Prostate gland (tissue), 2 donors: Measurements from ENCODE around the gene RDX. TPM values are rescaled to one million over a fixed set of nuclear protein-coding genes. Genes with fewer than 3 reads are reported as not detected.
"Not testable (repeated sequence)": the region's sequence is repeated elsewhere in the genome, so short reads cannot be mapped to it uniquely, and the experiment has no call there.

Experiments
- DNase-seq: peaks from one replicate; pipeline ENCODE4 v3.0.0-alpha.2; 2019; ENCODE audit warnings: low spot score
- H3K27ac ChIP-seq, 2 donors: fragments of 200-600 bp; sonication (generic); 2 replicates each; pipeline ENCODE4 v1.5.1; 2017 to 2019
- H3K27me3 ChIP-seq: fragments of 200-600 bp; sonication (generic); replicated peaks from 2 replicates; pipeline ENCODE4 v1.5.1; 2019; ENCODE audit not compliant: insufficient read depth
- H3K36me3 ChIP-seq, 2 donors: fragments of 200-600 bp; sonication (generic); 1 replicate in 1 of 2; 2 replicates in 1 of 2; pipeline versions ENCODE4 v1.5.1 to v1.8.1; 2017 to 2019
- H3K4me1 ChIP-seq: fragments of 200-600 bp; sonication (generic); replicated peaks from 2 replicates; pipeline ENCODE4 v1.5.1; 2019
- H3K4me3 ChIP-seq, 2 donors: fragments of 200-600 bp; sonication (generic); 2 replicates each; pipeline ENCODE4 v1.5.1; 2017 to 2019
- H3K9me3 ChIP-seq: fragments of 200-600 bp; sonication (generic); 2 replicates; pipeline ENCODE4 v1.5.1; 2017
- CTCF ChIP-seq, 4 experiments: fragments of 200-600 bp in 2 of 4; fragments of 450-650 bp in 2 of 4; sonication (generic) in 2 of 4; IDR thresholded peaks; 1 replicate in 3 of 4; 2 replicates in 1 of 4; pipeline ENCODE4 v1.5.1; 2016 to 2019; ENCODE audit warnings: antibody characterized with exemption in 4 of 4, mild to moderate bottlenecking in 2 of 4, moderate library complexity in 2 of 4
- POLR2A ChIP-seq: fragments of 450-650 bp; IDR thresholded peaks from one replicate; pipeline ENCODE4 v1.6.1; 2016; ENCODE audit warnings: antibody characterized with exemption, mild to moderate bottlenecking
- POLR2AphosphoS5 ChIP-seq: sonication (generic); formaldehyde crosslinking; IDR thresholded peaks from one replicate; pipeline ENCODE4 v1.6.1; 2017; ENCODE audit warnings: antibody characterized with exemption
- WGBS: methylation state at CpG from one replicate; pipeline ENCODE4 v1.1.5; 2018; 5-methylcytosine and 5-hydroxymethylcytosine counted together
- intact Hi-C: fragments of 100-400 bp; cut with DNase I; formaldehyde crosslinking; loops from one replicate; pipeline ENCODE4 v1.14.2; 2022
- total RNA-seq, 2 donors: library from RNA; depleted of rRNA; stranded (reverse); fragments of >200 nt; gene quantifications; one replicate each; pipeline ENCODE4 v1.1.0, GENCODE V29; 2016

RDX gene
- total RNA-seq, 2 donors from 2014 or later, result 45.4 to 136 TPM

- DNase-seq, result no peak
- H3K36me3 ChIP-seq, result no peaks in the 10 kb centered on the region
- intact Hi-C loops, result no loop called here
- 90% methylated on average over 4 of the region's 4 CpGs for WGBS
- no peaks in the 10 kb centered on the region for H3K27me3 ChIP-seq
- TF ChIP-seq POLR2A (no peak), POLR2AphosphoS5 (no peak), CTCF (IDR thresholded peaks at IDR 0.05) (no peak)
- no peak overlapping the region for H3K27ac ChIP-seq
- no peak overlapping the region for H3K4me3 ChIP-seq
- H3K4me1 ChIP-seq, result no peaks in the 10 kb centered on the region
- H3K9me3 ChIP-seq, result no peaks in the 10 kb centered on the region
Observed at GRCh38 chr11:110219006-110219785, 77.2 kb downstream of the RDX start.

GRCh38 chr11:110217936-110218335 is 78.5 kb downstream of the RDX start:
- Histone ChIP-seq H3K36me3 (no peaks in the 10 kb centered on the region), H3K27ac (no peak overlapping the region), H3K9me3 (no peaks in the 10 kb centered on the region), H3K27me3 (no peaks in the 10 kb centered on the region), H3K4me3 (no peak overlapping the region), H3K4me1 (no peaks in the 10 kb centered on the region)
- WGBS, result 55% methylated on average over 3 of the region's 3 CpGs
- no peak for DNase-seq
- TF ChIP-seq POLR2A, result no peak
- TF ChIP-seq POLR2AphosphoS5, result no peak
- TF ChIP-seq CTCF (IDR thresholded peaks at IDR 0.05), result no peak
- intact Hi-C loops, result no loop called here

- intact Hi-C loops, result no loop called here
- Histone ChIP-seq H3K4me1 (no peaks in the 10 kb centered on the region), H3K4me3 (no peak overlapping the region), H3K27ac (no peak overlapping the region), H3K27me3 (no peaks in the 10 kb centered on the region), H3K9me3 (no peaks in the 10 kb centered on the region), H3K36me3 (no peaks in the 10 kb centered on the region)
- DNase-seq, result no peak
- TF ChIP-seq CTCF (IDR thresholded peaks at IDR 0.05) (no peak), POLR2AphosphoS5 (no peak), POLR2A (no peak)
- WGBS, result 86% methylated on average over 12 of the region's 12 CpGs
Observed at GRCh38 chr11:110217223-110217877, 79.1 kb downstream of the RDX start.

- 23% methylated on average over 9 of the region's 14 CpGs for WGBS
- H3K27ac ChIP-seq, DNase-seq, H3K9me3 ChIP-seq, H3K4me1 ChIP-seq, intact Hi-C loops, H3K36me3 ChIP-seq, H3K27me3 ChIP-seq, H3K4me3 ChIP-seq: not testable (repeated sequence)
Observed at GRCh38 chr11:110209313-110209694, 87.1 kb downstream of the RDX start.

- H3K27me3 ChIP-seq, H3K36me3 ChIP-seq, DNase-seq, H3K27ac ChIP-seq, H3K4me3 ChIP-seq, H3K4me1 ChIP-seq, H3K9me3 ChIP-seq, intact Hi-C loops: not testable (repeated sequence)
- WGBS, result 58% methylated on average over 29 of the region's 29 CpGs
Observed at GRCh38 chr11:110208678-110209312, 87.6 kb downstream of the RDX start.
